LoVo (cell line): ENCODE measurements around the gene POF1B.
A peak's percentile ranks its signal among the peaks of the same experiment; 100 is the strongest.

ENCODE experiments used
- DNase-seq: peaks from one replicate; pipeline ENCODE4 v3.0.0-alpha.2; 2016; ENCODE audit warnings: low spot score

The POF1B gene

DNA sequence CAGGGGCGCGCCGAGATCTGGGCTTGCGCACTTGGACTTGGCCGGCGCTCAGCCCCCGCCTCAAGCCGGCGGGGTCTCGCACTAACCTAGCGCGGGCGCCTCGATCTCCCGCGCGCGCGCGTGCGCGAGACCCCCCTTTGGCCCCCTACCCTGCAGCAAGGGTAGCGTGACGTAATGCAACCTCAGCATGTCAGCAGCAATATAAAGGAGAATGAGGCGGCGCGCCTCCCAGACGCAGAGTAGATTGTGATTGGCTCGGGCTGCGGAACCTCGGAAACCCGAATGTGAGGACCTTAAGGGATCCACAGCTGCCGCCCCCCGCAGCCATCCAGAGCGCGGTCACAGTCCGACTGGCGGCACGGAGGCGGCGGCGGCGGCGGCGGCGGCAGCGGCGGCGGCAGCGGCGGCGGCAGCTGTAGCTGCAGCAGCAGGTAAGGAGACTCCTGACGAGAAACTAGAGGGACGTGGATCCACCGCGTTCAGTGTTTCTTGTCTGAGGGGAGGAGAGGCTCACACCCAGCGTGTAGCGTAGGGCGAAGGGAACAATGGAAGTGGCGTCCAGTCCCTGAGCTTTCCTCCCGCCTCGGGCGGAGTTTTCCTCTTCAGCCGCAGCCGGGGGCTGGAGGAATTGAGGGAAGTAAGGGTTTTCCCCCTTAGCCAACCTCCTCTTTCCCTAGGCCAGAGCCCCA is 135.6 kb downstream of the POF1B start, which contains the start of the genes SATL1 and ZNF711:
TSS of gene SATL1 (minus strand) at position 19 of the 689 bp plus-strand sequence. CDS start 134,811 bp downstream, outside the sequence.
TSS of gene ZNF711 (plus strand) at position 231 of the 689 bp plus-strand sequence. CDS start 3,582 bp downstream, outside the sequence.
- DNase-seq = peak; percentile 25

DNA sequence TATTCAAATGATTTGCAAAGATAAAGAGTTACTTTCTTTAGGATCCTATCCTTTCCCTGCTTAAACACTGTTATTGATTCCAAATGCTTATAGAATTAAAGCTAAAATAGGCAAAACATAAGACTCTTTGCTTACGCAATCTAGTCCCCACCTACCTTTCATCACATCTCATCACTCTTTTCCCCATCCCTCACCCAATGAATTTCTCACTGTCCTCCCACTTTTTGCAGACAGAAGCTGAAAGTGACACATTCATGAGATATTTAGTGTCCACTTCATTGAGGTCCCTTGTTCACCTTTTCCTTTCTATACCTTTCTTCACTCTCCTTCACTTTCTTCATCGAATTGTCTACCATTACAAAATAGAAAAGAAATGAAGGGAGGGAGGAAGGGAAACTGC is 136.3 kb downstream of the POF1B start:
- no peak for DNase-seq
